ENCODE results near the gene CDX1.
"Not testable (repeated sequence)": the region's sequence is repeated elsewhere in the genome, so short reads cannot be mapped to it uniquely, and the experiment has no call there.

CDX1 gene

DNA sequence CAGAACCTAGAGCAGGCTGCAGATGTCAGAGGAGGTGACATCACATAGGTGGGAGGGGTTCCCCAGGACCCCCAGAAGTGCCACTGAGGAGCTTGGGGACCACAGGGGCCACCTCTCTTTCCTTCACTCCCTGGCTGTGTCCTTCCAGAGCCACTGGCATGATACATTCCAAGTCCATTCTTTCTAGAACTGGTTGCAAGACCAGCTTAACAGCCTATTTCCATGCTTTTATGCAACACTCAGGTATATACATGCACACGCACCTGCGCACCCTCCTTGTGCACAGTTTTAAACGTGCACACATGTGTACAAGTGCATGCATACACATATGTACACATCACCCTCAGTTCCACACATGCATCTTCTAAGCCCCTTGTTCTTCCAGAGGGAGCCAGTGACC, 63.0 kb downstream of the CDX1 start:
- no peak overlapping the region for H3K4me3 ChIP-seq (ENCODE audit: control insufficient read depth, low read depth, low read length)
- TF ChIP-seq, protein P1, sequence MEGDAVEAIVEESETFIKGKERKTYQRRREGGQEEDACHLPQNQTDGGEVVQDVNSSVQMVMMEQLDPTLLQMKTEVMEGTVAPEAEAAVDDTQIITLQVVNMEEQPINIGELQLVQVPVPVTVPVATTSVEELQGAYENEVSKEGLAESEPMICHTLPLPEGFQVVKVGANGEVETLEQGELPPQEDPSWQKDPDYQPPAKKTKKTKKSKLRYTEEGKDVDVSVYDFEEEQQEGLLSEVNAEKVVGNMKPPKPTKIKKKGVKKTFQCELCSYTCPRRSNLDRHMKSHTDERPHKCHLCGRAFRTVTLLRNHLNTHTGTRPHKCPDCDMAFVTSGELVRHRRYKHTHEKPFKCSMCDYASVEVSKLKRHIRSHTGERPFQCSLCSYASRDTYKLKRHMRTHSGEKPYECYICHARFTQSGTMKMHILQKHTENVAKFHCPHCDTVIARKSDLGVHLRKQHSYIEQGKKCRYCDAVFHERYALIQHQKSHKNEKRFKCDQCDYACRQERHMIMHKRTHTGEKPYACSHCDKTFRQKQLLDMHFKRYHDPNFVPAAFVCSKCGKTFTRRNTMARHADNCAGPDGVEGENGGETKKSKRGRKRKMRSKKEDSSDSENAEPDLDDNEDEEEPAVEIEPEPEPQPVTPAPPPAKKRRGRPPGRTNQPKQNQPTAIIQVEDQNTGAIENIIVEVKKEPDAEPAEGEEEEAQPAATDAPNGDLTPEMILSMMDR (conservative IDR thresholded peaks at IDR 0.05; ENCODE audit: control insufficient read depth, insufficient read depth, low read depth, low read length) = no peak
- DNase-seq (ENCODE audit: low read depth) = no peak

DNA sequence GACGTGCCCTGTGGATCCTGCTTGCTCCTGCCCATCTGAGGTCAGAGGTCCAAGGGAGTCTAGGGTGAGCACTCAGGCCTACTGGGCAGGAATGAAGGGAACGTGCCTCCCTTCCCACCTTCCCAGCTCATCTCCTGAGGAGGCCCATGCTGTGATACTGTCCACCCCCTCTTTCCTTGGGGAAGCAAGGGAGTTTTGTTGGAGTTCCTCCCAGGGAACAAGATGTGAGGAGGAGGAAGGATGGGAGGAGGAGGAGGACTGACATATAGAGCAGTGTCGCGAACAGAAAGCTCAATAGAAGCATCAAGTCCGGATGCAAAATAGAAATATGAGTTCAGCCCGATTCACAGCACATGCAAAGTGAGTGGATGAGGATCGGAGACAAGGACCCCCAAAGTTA, 64.3 kb downstream of the CDX1 start:
- H3K4me3 ChIP-seq (ENCODE audit: control insufficient read depth, low read depth, low read length) = no peak overlapping the region
- DNase-seq (ENCODE audit: low read depth) = no peak
- TF ChIP-seq, protein P1 (conservative IDR thresholded peaks at IDR 0.05; ENCODE audit: control insufficient read depth, insufficient read depth, low read depth, low read length) = no peak

DNA sequence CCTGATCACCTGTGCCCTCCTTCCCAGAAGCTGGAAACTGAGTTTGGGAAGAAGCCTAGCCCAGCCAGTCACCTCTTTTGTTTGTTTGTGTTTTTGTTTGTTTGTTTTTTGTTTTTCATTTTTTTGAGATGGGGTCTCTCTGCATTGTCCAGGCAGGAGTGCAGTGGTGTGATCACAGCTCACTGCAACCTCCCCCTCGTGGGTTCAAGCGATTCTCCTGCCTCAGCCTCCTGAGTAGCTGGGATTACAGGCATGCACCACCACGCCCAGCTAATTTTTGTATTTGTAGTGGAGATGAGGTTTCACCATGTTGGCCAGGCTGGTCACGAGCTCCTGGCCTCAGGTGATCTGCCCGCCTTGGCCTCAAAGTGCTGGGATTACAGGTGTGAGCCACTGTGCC, 67.1 kb downstream of the CDX1 start:
- H3K4me3 ChIP-seq (ENCODE audit: control insufficient read depth, low read depth, low read length); DNase-seq (ENCODE audit: low read depth): not testable (repeated sequence)

Data from fibroblast of mammary gland (primary cell).